ENCODE data around the gene TRDN.
"Not testable (repeated sequence)": the region's sequence is repeated elsewhere in the genome, so short reads cannot be mapped to it uniquely, and the experiment has no call there.

TRDN gene

GRCh38 chr6:123562264-123562663 is 74.5 kb downstream of the TRDN start:
- Histone ChIP-seq H3K4me2 (ENCODE audit: low read length) (no peak overlapping the region), H3K27ac (ENCODE audit: low read depth, low read length, poor library complexity, severe bottlenecking) (no peak overlapping the region), H3F3A (ENCODE audit: insufficient read depth, low read length) (no peaks in the 10 kb centered on the region), H3K4me3 (ENCODE audit: low read depth, low read length, poor library complexity, severe bottlenecking) (no peak overlapping the region), H3K9me3 (ENCODE audit: low read length) (no peaks in the 10 kb centered on the region), H3K4me1 (ENCODE audit: insufficient read depth, low read length, severe bottlenecking) (no peaks in the 10 kb centered on the region), H3K36me3 (ENCODE audit: insufficient read depth, low read length) (no peaks in the 10 kb centered on the region), H3K79me2 (ENCODE audit: insufficient read depth, low read length) (no peaks in the 10 kb centered on the region), H4K20me1 (ENCODE audit: insufficient read depth, low read length) (no peaks in the 10 kb centered on the region), H3K27me3 (ENCODE audit: insufficient read depth, low read length) (no peaks in the 10 kb centered on the region), H3K9me2 (ENCODE audit: low read depth, low read length) (no peaks in the 10 kb centered on the region), H2AFZ (ENCODE audit: low read length) (no peak overlapping the region), H3K9ac (ENCODE audit: low read length) (no peak overlapping the region)
- TF ChIP-seq CTCF (IDR thresholded peaks at IDR 0.05; ENCODE audit: low read length) (no peak), EZH2 (IDR thresholded peaks at IDR 0.05; ENCODE audit: borderline replicate concordance, low read length) (no peak)

- not testable (repeated sequence) for H3K9ac ChIP-seq (ENCODE audit: low read length); H3K4me1 ChIP-seq (ENCODE audit: insufficient read depth, low read length, severe bottlenecking); H3K79me2 ChIP-seq (ENCODE audit: insufficient read depth, low read length); H3K4me2 ChIP-seq (ENCODE audit: low read length); H3F3A ChIP-seq (ENCODE audit: insufficient read depth, low read length); H3K27ac ChIP-seq (ENCODE audit: low read depth, low read length, poor library complexity, severe bottlenecking); H3K9me2 ChIP-seq (ENCODE audit: low read depth, low read length); H3K27me3 ChIP-seq (ENCODE audit: insufficient read depth, low read length); H3K9me3 ChIP-seq (ENCODE audit: low read length); H2AFZ ChIP-seq (ENCODE audit: low read length); H3K4me3 ChIP-seq (ENCODE audit: low read depth, low read length, poor library complexity, severe bottlenecking); H3K36me3 ChIP-seq (ENCODE audit: insufficient read depth, low read length); H4K20me1 ChIP-seq (ENCODE audit: insufficient read depth, low read length)
These were observed 76.9 kb downstream of the TRDN start for GRCh38 chr6:123559816-123560215.

GRCh38 chr6:123557474-123557873 is 79.3 kb downstream of the TRDN start:
- not testable (repeated sequence) for H3F3A ChIP-seq (ENCODE audit: insufficient read depth, low read length); H4K20me1 ChIP-seq (ENCODE audit: insufficient read depth, low read length); H3K9me2 ChIP-seq (ENCODE audit: low read depth, low read length); H3K27me3 ChIP-seq (ENCODE audit: insufficient read depth, low read length); H3K4me3 ChIP-seq (ENCODE audit: low read depth, low read length, poor library complexity, severe bottlenecking); H3K79me2 ChIP-seq (ENCODE audit: insufficient read depth, low read length); H3K36me3 ChIP-seq (ENCODE audit: insufficient read depth, low read length); H3K9ac ChIP-seq (ENCODE audit: low read length); H2AFZ ChIP-seq (ENCODE audit: low read length); H3K27ac ChIP-seq (ENCODE audit: low read depth, low read length, poor library complexity, severe bottlenecking); H3K9me3 ChIP-seq (ENCODE audit: low read length); H3K4me1 ChIP-seq (ENCODE audit: insufficient read depth, low read length, severe bottlenecking); H3K4me2 ChIP-seq (ENCODE audit: low read length)

- Histone ChIP-seq H3K4me2 (ENCODE audit: low read length) (no peak overlapping the region), H3K9ac (ENCODE audit: low read length) (no peak overlapping the region), H3K27me3 (ENCODE audit: insufficient read depth, low read length) (no peaks in the 10 kb centered on the region), H3K9me3 (ENCODE audit: low read length) (no peaks in the 10 kb centered on the region), H3F3A (ENCODE audit: insufficient read depth, low read length) (no peaks in the 10 kb centered on the region), H3K4me3 (ENCODE audit: low read depth, low read length, poor library complexity, severe bottlenecking) (no peak overlapping the region), H3K36me3 (ENCODE audit: insufficient read depth, low read length) (no peaks in the 10 kb centered on the region), H3K9me2 (ENCODE audit: low read depth, low read length) (no peaks in the 10 kb centered on the region), H3K4me1 (ENCODE audit: insufficient read depth, low read length, severe bottlenecking) (no peaks in the 10 kb centered on the region), H3K79me2 (ENCODE audit: insufficient read depth, low read length) (no peaks in the 10 kb centered on the region), H4K20me1 (ENCODE audit: insufficient read depth, low read length) (no peaks in the 10 kb centered on the region), H3K27ac (ENCODE audit: low read depth, low read length, poor library complexity, severe bottlenecking) (no peak overlapping the region), H2AFZ (ENCODE audit: low read length) (no peak overlapping the region)
- TF ChIP-seq CTCF (IDR thresholded peaks at IDR 0.05; ENCODE audit: low read length): no peak
- no peak for TF ChIP-seq EZH2 (IDR thresholded peaks at IDR 0.05; ENCODE audit: borderline replicate concordance, low read length)
These were observed 84.6 kb downstream of the TRDN start for GRCh38 chr6:123551939-123552707.
